ENCODE measurements around the gene TMEM119.
"Not testable (repeated sequence)": the region's sequence is repeated elsewhere in the genome, so short reads cannot be mapped to it uniquely, and the experiment has no call there.

Gene TMEM119

DNA sequence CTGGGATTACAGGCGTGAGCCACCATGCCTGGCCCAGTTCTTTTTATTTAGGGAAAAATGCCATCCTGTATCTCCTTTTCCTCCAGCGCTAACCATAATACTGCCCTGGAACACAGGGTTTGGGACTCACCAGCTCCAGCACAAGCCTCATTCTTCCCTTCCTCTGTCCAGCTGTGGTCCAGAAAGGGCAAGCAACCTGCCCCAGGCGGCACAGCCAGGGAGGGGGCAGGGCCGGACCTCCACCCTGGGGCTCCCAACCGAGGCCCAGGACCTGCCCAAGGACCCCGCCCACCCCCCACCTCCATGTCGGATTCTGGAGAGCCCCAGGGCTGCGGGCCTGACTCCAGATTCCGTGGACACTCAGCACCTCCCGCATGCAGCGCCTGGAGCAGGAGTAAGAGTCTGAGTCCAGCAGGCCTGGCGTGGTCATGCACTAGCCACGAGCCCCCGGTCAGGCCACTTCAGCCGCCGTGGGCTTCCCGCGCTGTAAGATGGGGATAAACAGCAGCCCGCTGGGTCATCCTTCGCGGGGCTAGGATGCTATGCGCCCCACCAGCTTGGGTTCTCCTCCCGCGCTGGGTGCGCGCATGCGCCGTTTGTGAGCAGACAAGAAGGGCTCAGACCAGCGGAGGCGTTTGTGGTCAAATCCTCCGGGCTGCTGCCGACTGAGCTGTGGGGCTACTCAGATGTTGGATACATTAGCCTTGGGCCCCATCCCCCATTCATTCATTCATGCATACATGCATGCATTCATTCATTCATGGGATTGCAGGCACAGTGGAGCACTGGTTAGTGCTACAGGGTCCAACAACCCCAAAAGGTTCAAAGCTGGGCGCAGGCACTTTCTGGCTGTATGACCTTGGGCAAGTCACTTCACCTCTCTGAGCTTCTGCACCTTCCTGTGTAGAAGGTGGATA lies 16.3 kb downstream of the TMEM119 start:
- DNase-seq, result no peak

- no peak for DNase-seq
Observed at GRCh38 chr12:108580531-108580930, 17.4 kb downstream of the TMEM119 start.

DNA sequence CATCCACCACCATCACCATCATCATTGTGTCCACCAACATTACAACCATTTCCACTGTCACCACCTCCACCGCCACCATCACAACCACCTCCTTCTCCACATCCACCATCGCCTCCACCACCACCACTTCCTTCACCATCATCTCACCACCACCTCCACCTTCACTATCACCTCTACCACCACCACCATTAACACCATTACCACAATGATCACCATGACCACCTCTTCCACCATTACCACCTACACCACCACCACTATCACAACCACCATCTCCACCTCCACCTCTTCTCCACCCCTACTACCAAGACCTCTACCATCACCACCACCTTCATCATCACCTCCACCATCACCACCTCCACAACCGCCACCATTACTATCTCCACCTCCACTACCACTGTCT lies 19.1 kb downstream of the TMEM119 start:
- no peak for DNase-seq

DNA sequence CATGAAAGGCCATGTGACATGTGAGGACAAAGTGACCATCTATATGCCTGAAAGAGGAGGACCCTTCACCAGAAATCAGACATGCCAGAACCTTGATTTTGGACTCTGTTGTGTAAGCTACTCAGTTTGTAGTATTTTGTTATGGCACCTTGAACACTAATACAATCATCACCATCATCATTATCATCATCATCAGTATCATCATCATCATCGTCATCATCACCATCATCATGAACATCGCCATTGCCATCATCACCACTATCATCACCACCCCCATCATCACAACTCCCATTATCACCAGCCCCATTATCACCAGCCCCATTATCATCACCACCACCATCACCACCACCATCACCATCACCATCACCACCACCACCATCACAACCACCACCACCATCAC lies 19.6 kb downstream of the TMEM119 start:
- DNase-seq, result no peak

- no peak for DNase-seq
Observed at GRCh38 chr12:108577458-108577857, 20.4 kb downstream of the TMEM119 start.

- no peak for DNase-seq
Observed at GRCh38 chr12:108576660-108577234, 21.1 kb downstream of the TMEM119 start.

DNA sequence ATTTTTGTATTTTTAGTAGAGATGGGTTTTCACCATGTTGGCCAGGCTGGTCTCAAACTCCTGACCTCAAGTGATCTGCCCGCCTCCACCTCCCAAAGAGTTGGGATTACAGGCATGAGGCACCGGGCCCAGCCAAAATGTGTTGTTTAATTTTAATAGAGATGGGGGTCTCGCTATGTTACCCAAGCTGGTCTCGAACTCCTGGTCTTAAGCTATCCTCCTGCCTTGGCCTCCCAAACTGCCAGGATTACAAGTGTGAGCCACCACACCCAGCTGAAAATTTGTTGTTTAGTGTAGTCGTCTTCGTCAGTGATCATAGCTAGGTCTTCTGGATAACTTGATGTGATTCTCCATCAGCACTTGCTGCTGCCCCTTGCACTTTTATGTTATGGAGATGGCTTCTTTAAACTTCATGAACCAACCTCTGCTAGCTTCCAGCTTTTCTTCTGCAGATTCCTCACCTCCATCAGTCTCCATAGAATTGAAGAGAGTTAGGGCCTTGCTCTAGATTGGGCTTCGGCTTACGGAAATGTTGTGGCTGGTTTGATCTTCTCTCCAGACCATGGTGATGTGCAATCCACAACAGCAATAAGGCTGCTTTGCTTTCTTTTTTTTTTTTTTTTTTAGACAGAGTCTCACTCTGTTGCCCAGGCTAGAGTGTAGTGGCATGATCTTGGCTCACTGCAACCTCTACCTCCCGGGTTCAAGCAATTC lies 22.5 kb downstream of the TMEM119 start:
- no peak for DNase-seq

DNA sequence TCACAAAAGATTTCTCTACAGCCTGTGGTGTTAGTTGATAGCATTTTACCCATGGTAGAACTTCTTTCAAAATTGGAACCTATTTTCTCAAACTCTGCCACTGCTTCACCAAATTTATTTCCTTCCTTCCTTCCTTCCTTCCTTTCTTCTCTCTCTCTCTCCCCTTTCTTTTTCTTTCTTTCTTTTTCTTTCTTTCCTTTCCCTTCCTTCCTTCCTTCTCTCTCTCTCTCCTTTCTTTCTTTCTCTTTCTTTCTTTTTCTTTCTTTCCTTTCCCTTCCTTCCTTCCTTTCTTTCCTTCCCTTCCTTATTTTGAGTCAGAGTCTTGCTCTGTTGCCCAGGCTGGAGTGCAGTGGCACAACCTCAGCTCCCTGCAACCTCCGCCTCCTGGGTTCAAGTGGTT lies 23.6 kb downstream of the TMEM119 start:
- DNase-seq, result not testable (repeated sequence)

GRCh38 chr12:108573317-108573716 lies 24.6 kb downstream of the TMEM119 start:
- no peak for DNase-seq

GRCh38 chr12:108572166-108572790 lies 25.6 kb downstream of the TMEM119 start:
- DNase-seq, result no peak

- no peak for DNase-seq
Observed at GRCh38 chr12:108571609-108572165, 26.2 kb downstream of the TMEM119 start.

- peak; percentile 43 for DNase-seq
Observed at GRCh38 chr12:108570743-108571608, 26.9 kb downstream of the TMEM119 start.

- DNase-seq, result no peak
Observed at GRCh38 chr12:108568338-108569154, 29.3 kb downstream of the TMEM119 start.

DNA sequence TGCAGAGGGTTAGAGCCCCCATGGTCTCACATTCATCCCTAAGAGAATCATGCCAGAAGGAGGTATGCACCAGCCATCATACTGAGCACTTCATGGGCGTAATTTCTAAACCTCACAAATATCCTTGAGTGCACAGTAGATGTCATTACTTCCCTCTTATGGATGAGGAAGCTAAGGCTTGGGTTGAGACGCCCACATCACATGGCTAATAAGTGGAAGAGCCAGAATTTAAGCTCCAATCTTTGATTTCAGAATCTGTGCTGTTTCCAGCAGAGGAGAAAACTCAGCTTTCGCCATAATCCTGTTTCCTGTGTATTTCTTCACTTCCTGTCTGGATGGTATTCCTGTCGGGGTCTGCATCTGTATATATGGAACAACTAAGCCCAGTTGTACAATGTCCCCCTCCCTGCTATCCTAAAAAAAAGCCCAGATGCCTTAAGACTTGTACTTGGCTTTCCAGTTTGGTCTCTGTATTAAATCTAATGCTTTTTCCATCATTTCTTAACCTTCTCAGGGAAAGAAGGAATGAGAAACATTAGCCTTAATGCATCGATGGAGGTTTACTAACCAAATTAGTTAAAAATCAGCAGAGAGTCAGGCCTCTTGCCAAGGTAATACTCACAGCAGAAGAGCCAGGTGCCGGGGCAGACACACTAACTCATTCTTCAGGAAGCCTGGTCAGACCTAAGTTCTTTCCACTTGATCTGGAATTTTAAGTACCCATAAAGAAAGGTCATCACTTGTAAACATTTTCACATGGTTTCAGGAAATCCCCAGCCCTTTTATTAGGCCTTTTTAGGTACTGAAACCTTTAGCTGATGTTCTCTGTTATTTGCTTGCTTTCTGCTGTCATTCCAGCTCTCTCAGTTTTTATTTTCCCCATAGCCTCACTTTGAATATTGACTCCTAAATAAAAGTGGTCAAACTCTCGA lies 30.2 kb downstream of the TMEM119 start:
- no peak for DNase-seq

DNA sequence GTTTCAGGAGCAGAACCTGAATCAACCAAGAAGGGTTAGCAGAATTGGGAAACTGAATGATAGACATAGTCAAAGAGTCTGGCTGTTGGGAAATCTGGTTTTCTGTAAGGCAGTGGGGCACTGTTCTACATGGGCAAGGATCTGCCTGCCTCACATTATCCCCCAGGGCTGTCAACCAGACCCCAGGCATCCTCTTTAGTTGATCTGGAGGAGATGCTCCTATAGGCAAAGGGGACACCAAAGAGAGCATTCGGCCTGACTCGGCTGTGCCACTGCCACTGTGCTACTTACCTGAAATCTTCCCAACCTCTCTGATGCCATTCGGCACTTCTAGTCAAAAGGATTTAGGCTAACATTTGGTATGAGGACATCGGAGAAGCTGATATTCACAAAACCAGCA lies 31.4 kb downstream of the TMEM119 start:
- no peak for DNase-seq

DNA sequence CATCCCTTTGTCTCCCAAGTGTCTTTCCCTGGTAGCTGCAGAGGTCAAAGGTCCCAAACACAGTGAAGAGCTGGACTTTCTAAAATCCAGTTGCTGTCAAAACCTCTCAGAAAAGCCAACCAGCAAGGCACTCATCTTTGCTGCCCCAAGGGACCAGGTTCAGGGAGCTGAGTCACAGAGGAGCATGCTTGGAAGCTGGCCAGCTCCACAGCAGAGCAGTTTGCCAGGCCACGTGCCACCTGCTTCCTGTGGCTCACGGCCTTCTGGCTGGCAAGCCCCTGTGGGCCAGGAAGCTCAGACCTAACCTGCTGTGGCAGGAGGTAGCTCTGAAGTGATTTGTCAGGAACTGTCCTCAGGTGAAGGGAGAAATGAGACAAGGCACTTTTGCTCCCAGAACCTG lies 31.9 kb downstream of the TMEM119 start:
- peak; percentile 85 for DNase-seq

- DNase-seq, result no peak
Observed at GRCh38 chr12:108565146-108565545, 32.7 kb downstream of the TMEM119 start.

GRCh38 chr12:108564724-108565123 lies 33.2 kb downstream of the TMEM119 start:
- peak; percentile 93 for DNase-seq

DNA sequence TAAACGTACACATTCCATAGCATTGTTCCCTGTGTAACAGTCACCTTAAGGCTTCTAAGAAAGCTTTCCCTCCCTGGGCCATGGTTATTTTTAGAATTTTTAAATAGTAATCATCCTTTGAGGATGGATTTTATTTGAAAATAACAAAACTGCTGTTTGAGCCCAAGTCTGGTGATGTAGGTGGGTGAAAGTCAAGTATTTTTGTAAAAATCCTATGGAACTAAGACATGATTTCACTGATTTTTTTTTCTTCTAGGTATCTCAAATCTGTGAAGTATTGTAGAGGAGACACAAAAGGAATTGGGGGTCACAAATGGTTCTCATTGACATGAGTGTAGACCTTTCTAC lies 34.1 kb downstream of the TMEM119 start:
- no peak for DNase-seq

All from hematopoietic multipotent progenitor cell treated with erythropoietin and hydrocortisone succinate and interleukin-3 and kit ligand, for 8 days (in vitro differentiated cells).